GM18498 (cell line): Measurements from ENCODE around the gene RHOBTB3.
"Not testable (repeated sequence)": the region's sequence is repeated elsewhere in the genome, so short reads cannot be mapped to it uniquely, and the experiment has no call there.

Source experiments
- ATAC-seq: cut with Tn5 transposase; IDR thresholded peaks from one replicate; pipeline ENCODE4 v1.9.1; 2021; ENCODE audit warnings: mild to moderate bottlenecking, moderate library complexity; ENCODE audit not compliant: unreplicated experiment

RHOBTB3 gene

GRCh38 chr5:95797301-95797700 lies 66.2 kb downstream of the RHOBTB3 start:
- ATAC-seq: no peak

- no peak for ATAC-seq
Observed at GRCh38 chr5:95798048-95798447, 66.9 kb downstream of the RHOBTB3 start.

GRCh38 chr5:95798545-95798944 lies 67.4 kb downstream of the RHOBTB3 start:
- no peak for ATAC-seq

GRCh38 chr5:95799191-95799835 lies 68.2 kb downstream of the RHOBTB3 start:
- ATAC-seq: no peak

GRCh38 chr5:95800553-95800952 lies 69.4 kb downstream of the RHOBTB3 start:
- no peak for ATAC-seq

- no peak for ATAC-seq
Observed at GRCh38 chr5:95801532-95801931, 70.4 kb downstream of the RHOBTB3 start.

GRCh38 chr5:95801961-95802360 lies 70.8 kb downstream of the RHOBTB3 start:
- no peak for ATAC-seq

- ATAC-seq: no peak
Observed at GRCh38 chr5:95803271-95804148, 72.4 kb downstream of the RHOBTB3 start.

- ATAC-seq: no peak
Observed at GRCh38 chr5:95804736-95805539, 73.8 kb downstream of the RHOBTB3 start.

- no peak for ATAC-seq
Observed at GRCh38 chr5:95806687-95807086, 75.6 kb downstream of the RHOBTB3 start.

- peak; percentile 5 for ATAC-seq
Observed at GRCh38 chr5:95808013-95808685, 77.0 kb downstream of the RHOBTB3 start.

GRCh38 chr5:95808686-95809413 lies 77.7 kb downstream of the RHOBTB3 start:
- peak; percentile 99 for ATAC-seq

- ATAC-seq: no peak
Observed at GRCh38 chr5:95809414-95809960, 78.4 kb downstream of the RHOBTB3 start.

- no peak for ATAC-seq
Observed at GRCh38 chr5:95810305-95811125, 79.4 kb downstream of the RHOBTB3 start.

GRCh38 chr5:95811126-95811423 lies 79.9 kb downstream of the RHOBTB3 start:
- ATAC-seq: not testable (repeated sequence)

- ATAC-seq: not testable (repeated sequence)
Observed at GRCh38 chr5:95811461-95812073, 80.4 kb downstream of the RHOBTB3 start.

GRCh38 chr5:95812074-95812471 lies 80.9 kb downstream of the RHOBTB3 start:
- ATAC-seq: no peak

- ATAC-seq: not testable (repeated sequence)
Observed at GRCh38 chr5:95813035-95813434, 81.9 kb downstream of the RHOBTB3 start.
